B cell (primary cell): ENCODE data around the gene RNF220. TPM values are rescaled to one million over a fixed set of nuclear protein-coding genes. Genes with fewer than 3 reads are reported as not detected.

Experiments
- ATAC-seq: fragments of 200-7000 bp; cut with Tn5 transposase; one replicate; pipeline ENCODE4 v1.10.0; 2021; ENCODE audit warnings: low read depth, mild to moderate bottlenecking, moderate number of reproducible peaks, moderate library complexity
- CTCF ChIA-PET: fragments of 350-600 bp; sonication (Branson Sonifier 250); formaldehyde crosslinking; loops from one replicate; lab custom pipeline; 2021; ENCODE audit warnings: antibody characterized with exemption, inconsistent platforms; lab: Charles Lee
- POLR2A ChIA-PET: fragments of 350-600 bp; sonication (Branson Sonifier 250); formaldehyde crosslinking; loops from one replicate; lab custom pipeline; 2021; ENCODE audit warnings: antibody characterized with exemption; lab: Charles Lee
- DNase-seq: peaks from one replicate; pipeline ENCODE4 v3.0.0; 2013
- H2AFZ ChIP-seq: 2 replicates; pipeline ENCODE4 v1.6.1; 2012; ENCODE audit warnings: mild to moderate bottlenecking, low read depth, low read length; ENCODE audit not compliant: insufficient read depth, poor library complexity, severe bottlenecking
- H3K27ac ChIP-seq, 2 donors: 1 replicate in 1 of 2; 2 replicates in 1 of 2; pipeline ENCODE4 v1.5.1; 2012 to 2013; ENCODE audit warnings: low read length in 2 of 2, mild to moderate bottlenecking in 2 of 2, moderate library complexity in 1 of 2
- H3K27me3 ChIP-seq, 4 experiments: fragments of 200-600 bp in 1 of 4; sonication (generic) in 1 of 4; replicated peaks in 1 of 4; 1 replicate in 2 of 4; 2 replicates in 2 of 4; pipeline versions ENCODE4 v1.6.1 to v1.7.0; 2013 to 2016; ENCODE audit warnings: low read length in 3 of 4, mild to moderate bottlenecking in 2 of 4, mixed read lengths in 1 of 4, moderate library complexity in 1 of 4; ENCODE audit not compliant: insufficient read depth in 4 of 4, control insufficient read depth in 3 of 4; ENCODE audit errors: control extremely low read depth in 1 of 4
- H3K36me3 ChIP-seq, 2 experiments: replicated peaks in 1 of 2; 1 replicate in 1 of 2; 2 replicates in 1 of 2; pipeline versions ENCODE4 v1.6.1 to v1.7.1; 2013; ENCODE audit warnings: low read length in 1 of 2; ENCODE audit not compliant: insufficient read depth in 2 of 2, control insufficient read depth in 1 of 2; ENCODE audit errors: control extremely low read depth in 1 of 2, extremely low read depth in 1 of 2
- H3K4me1 ChIP-seq, 2 donors: fragments of 200-600 bp in 1 of 2; sonication (generic) in 1 of 2; 1 replicate in 1 of 2; 2 replicates in 1 of 2; pipeline versions ENCODE4 v1.5.1 to v1.6.1; 2013 to 2017; ENCODE audit warnings: low read length in 2 of 2; ENCODE audit not compliant: control insufficient read depth in 2 of 2, insufficient read depth in 2 of 2
- H3K4me2 ChIP-seq: replicated peaks from 2 replicates; pipeline ENCODE3; 2012; ENCODE audit warnings: mild to moderate bottlenecking, low read depth, low read length; ENCODE audit not compliant: poor library complexity, severe bottlenecking
- H3K4me3 ChIP-seq, 5 experiments: fragments of 200-600 bp in 1 of 5; sonication (generic) in 1 of 5; 1 replicate in 3 of 5; 2 replicates in 2 of 5; pipeline versions ENCODE4 v1.5.1 to v1.7.0; 2011 to 2016; ENCODE audit warnings: low read length in 4 of 5, mild to moderate bottlenecking in 4 of 5, low read depth in 2 of 5, control low read depth in 1 of 5, moderate library complexity in 1 of 5; ENCODE audit not compliant: insufficient read depth in 1 of 5; ENCODE audit errors: control extremely low read depth in 1 of 5, extremely low read depth in 1 of 5
- H3K79me2 ChIP-seq: fragments of 200-600 bp; sonication (generic); one replicate; pipeline ENCODE4 v1.6.0; 2016; ENCODE audit warnings: low read length; ENCODE audit not compliant: control insufficient read depth, insufficient read depth
- H3K9ac ChIP-seq: fragments of 200-600 bp; sonication (generic); 2 replicates; pipeline ENCODE4 v1.6.1; 2017; ENCODE audit warnings: mild to moderate bottlenecking, low read length, moderate library complexity
- H3K9me3 ChIP-seq, 3 donors: one replicate each; pipeline versions ENCODE4 v1.6.1 to v1.7.1; 2013; ENCODE audit warnings: low read length in 2 of 3; ENCODE audit not compliant: control insufficient read depth in 2 of 3, insufficient read depth in 1 of 3; ENCODE audit errors: control extremely low read depth in 1 of 3
- H4K20me1 ChIP-seq: 2 replicates; pipeline ENCODE4 v1.6.0; 2012; ENCODE audit warnings: mild to moderate bottlenecking, low read length; ENCODE audit not compliant: insufficient read depth, control insufficient read depth, poor library complexity, severe bottlenecking
- H3K27ac Mint-ChIP-seq: one replicate; pipeline ENCODE4 v1.8.0; 2021; ENCODE audit warnings: mixed read lengths
- H3K27me3 Mint-ChIP-seq: one replicate; pipeline ENCODE4 v1.8.0; 2021; ENCODE audit warnings: mixed read lengths
- H3K4me1 Mint-ChIP-seq: one replicate; pipeline ENCODE4 v1.8.0; 2021; ENCODE audit warnings: mixed read lengths
- H3K4me3 Mint-ChIP-seq: one replicate; pipeline ENCODE4 v1.8.0; 2021; ENCODE audit warnings: mixed read lengths
- H3K9me3 Mint-ChIP-seq: one replicate; pipeline ENCODE4 v1.8.0; 2022; ENCODE audit warnings: mixed read lengths; ENCODE audit not compliant: insufficient read depth
- EZH2 ChIP-seq: IDR thresholded peaks from 2 replicates; pipeline ENCODE4 v1.6.1; 2012; ENCODE audit warnings: borderline replicate concordance, low read depth, mild to moderate bottlenecking, moderate library complexity, low read length; ENCODE audit not compliant: insufficient read depth, poor library complexity, severe bottlenecking
- WGBS: methylation state at CpG from one replicate; pipeline ENCODE4 v1.1.5; 2013; ENCODE audit warnings: missing lambda C conversion rate; ENCODE audit not compliant: insufficient coverage; 5-methylcytosine and 5-hydroxymethylcytosine counted together
- intact Hi-C: fragments of 100-400 bp; cut with micrococcal nuclease; formaldehyde crosslinking; loops from one replicate; pipeline ENCODE4 v1.10.0; 2022
- polyA plus RNA-seq: library from polyadenylated mRNA; depleted of rRNA; stranded (reverse); fragments of >200 nt; gene quantifications from 2 replicates; pipeline ENCODE4 v1.2.3, GENCODE V29; 2012
- total RNA-seq, 2 donors: library from RNA; stranded (reverse); fragments of 120-200 nt in 1 of 2; gene quantifications; 1 replicate in 1 of 2; 2 replicates in 1 of 2; pipeline versions ENCODE4 v1.2.3 to v1.2.4, GENCODE V29; 2013 to 2022
- TF ChIP-seq, protein P1 (sequence below): fragments of 200-600 bp; IDR thresholded peaks from one replicate; pipeline ENCODE4 v1.8.0; 2022; ENCODE audit warnings: antibody characterized with exemption, mild to moderate bottlenecking

RNF220 gene
- total and polyA plus RNA-seq, 2 donors (not counting 1 experiment from before 2014, with no cell fraction given) = 115 to 141 TPM

DNA sequence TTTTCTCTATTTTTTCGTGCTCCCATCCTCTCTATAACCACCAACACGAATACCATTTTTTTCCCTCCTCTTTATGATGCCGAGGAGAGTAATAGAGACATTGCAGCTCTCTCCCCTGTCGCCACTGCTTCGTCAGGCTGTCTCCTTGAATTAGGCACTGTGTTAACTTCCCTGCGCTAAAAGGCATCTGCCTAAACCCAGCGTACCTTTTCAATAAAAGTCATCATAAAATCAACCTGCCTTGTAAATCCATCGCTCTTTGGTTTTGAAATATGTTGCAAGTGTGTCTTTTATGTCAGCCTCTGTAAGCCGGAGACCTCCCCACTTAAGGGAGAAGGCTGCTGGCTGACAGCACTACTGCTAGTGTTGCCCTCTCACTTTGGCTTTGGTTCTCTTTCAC lies 8.7 kb downstream of the RNF220 start:
- ChIA-PET CTCF (no interaction called here), POLR2A (no interaction called here)
- no peaks in the 10 kb centered on the region for H3K36me3 ChIP-seq
- WGBS = 59% methylated on average over 5 of the region's 9 CpGs
- no peaks in the 10 kb centered on the region for H4K20me1 ChIP-seq
- Mint-ChIP-seq H3K9me3 (no peaks in the 10 kb centered on the region), H3K4me3 (no peak overlapping the region), H3K27me3 (peaks cover 19% of the 10 kb centered on the region), H3K4me1 (peaks cover 18% of the 10 kb centered on the region), H3K27ac (no peak overlapping the region)
- peaks cover 20 to 40% of the 10 kb centered on the region in 2 donors for H3K4me1 ChIP-seq
- DNase-seq = no peak
- ATAC-seq = no peak
- H3K9me3 ChIP-seq = peaks cover 0 to 15% (median 0%) of the 10 kb centered on the region in 3 donors
- peaks cover 0 to 87% (median 73%) of the 10 kb centered on the region in 4 experiments for H3K27me3 ChIP-seq
- H3K4me2 ChIP-seq = no peak overlapping the region
- H3K9ac ChIP-seq = no peak overlapping the region
- intact Hi-C loops = no loop called here
- TF ChIP-seq, protein P1, sequence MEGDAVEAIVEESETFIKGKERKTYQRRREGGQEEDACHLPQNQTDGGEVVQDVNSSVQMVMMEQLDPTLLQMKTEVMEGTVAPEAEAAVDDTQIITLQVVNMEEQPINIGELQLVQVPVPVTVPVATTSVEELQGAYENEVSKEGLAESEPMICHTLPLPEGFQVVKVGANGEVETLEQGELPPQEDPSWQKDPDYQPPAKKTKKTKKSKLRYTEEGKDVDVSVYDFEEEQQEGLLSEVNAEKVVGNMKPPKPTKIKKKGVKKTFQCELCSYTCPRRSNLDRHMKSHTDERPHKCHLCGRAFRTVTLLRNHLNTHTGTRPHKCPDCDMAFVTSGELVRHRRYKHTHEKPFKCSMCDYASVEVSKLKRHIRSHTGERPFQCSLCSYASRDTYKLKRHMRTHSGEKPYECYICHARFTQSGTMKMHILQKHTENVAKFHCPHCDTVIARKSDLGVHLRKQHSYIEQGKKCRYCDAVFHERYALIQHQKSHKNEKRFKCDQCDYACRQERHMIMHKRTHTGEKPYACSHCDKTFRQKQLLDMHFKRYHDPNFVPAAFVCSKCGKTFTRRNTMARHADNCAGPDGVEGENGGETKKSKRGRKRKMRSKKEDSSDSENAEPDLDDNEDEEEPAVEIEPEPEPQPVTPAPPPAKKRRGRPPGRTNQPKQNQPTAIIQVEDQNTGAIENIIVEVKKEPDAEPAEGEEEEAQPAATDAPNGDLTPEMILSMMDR = no peak
- no peak for TF ChIP-seq EZH2
- H3K4me3 ChIP-seq = no peak overlapping the region
- H3K79me2 ChIP-seq = no peaks in the 10 kb centered on the region
- H2AFZ ChIP-seq = no peak overlapping the region
- H3K27ac ChIP-seq = no peak overlapping the region

- H2AFZ ChIP-seq = no peak overlapping the region
- ATAC-seq = no peak
- H3K9me3 ChIP-seq = peaks cover 0 to 13% (median 0%) of the 10 kb centered on the region in 3 donors
- no peak for DNase-seq
- Mint-ChIP-seq H3K4me3 (no peak overlapping the region), H3K9me3 (no peaks in the 10 kb centered on the region), H3K27me3 (peaks cover 25% of the 10 kb centered on the region), H3K27ac (no peak overlapping the region), H3K4me1 (peaks cover 11% of the 10 kb centered on the region)
- intact Hi-C loops = no loop called here
- no peak overlapping the region for H3K27ac ChIP-seq
- CTCF ChIA-PET = no interaction called here
- H3K4me2 ChIP-seq = no peak overlapping the region
- H3K79me2 ChIP-seq = no peaks in the 10 kb centered on the region
- H3K9ac ChIP-seq = no peak overlapping the region
- peaks cover 14 to 27% of the 10 kb centered on the region in 2 donors for H3K4me1 ChIP-seq
- POLR2A ChIA-PET = no interaction called here
- no CpG with 5 or more reads among the region's 9 CpGs for WGBS
- H3K27me3 ChIP-seq = peaks cover 0 to 80% (median 73%) of the 10 kb centered on the region in 4 experiments
- no peak overlapping the region for H3K4me3 ChIP-seq
- no peak for TF ChIP-seq EZH2
- TF ChIP-seq, protein P1 = no peak
- no peaks in the 10 kb centered on the region for H3K36me3 ChIP-seq
- no peaks in the 10 kb centered on the region for H4K20me1 ChIP-seq
Measured at GRCh38 chr1:44415013-44415412, 10.0 kb downstream of the RNF220 start.
